AG09309 (cell line): ENCODE measurements around the gene PRR15L.
"Not testable (repeated sequence)": the region's sequence is repeated elsewhere in the genome, so short reads cannot be mapped to it uniquely, and the experiment has no call there.

Experiments used
- DNase-seq: peaks from one replicate; pipeline ENCODE4 v3.0.0-alpha.2; 2010; ENCODE audit warnings: low read depth
- H3K4me3 ChIP-seq: 2 replicates; pipeline ENCODE4 v1.5.1; 2011; ENCODE audit warnings: mild to moderate bottlenecking, low read depth, low read length, moderate library complexity; ENCODE audit not compliant: control insufficient read depth
- CTCF ChIP-seq: IDR thresholded peaks from 2 replicates; pipeline ENCODE4 v1.5.1; 2011; ENCODE audit warnings: mild to moderate bottlenecking, low read depth, low read length, inconsistent platforms; ENCODE audit not compliant: insufficient read depth, control insufficient read depth; ENCODE audit errors: missing control alignments

The PRR15L gene

DNA sequence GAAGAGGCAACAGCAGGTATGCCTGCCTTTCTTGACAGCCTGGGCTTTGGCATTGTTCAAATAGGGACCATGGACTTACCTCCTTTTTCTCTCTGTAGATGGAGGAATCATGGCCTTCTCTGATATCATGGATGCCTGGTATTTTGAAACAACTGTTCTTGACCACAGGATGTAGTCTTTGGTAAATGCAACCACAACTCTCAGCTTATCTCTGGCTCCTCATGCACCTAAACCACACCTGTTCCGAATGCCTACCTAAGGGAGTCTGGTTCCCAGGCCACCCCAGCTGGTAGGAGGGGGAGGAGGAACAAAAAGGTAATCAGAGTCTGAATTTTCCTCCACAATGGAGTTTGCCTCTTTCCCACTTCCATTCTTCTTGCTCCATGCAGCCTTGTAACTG is 32.0 kb upstream of the PRR15L start:
- H3K4me3 ChIP-seq, result no peak overlapping the region
- no peak for TF ChIP-seq CTCF
- no peak for DNase-seq

DNA sequence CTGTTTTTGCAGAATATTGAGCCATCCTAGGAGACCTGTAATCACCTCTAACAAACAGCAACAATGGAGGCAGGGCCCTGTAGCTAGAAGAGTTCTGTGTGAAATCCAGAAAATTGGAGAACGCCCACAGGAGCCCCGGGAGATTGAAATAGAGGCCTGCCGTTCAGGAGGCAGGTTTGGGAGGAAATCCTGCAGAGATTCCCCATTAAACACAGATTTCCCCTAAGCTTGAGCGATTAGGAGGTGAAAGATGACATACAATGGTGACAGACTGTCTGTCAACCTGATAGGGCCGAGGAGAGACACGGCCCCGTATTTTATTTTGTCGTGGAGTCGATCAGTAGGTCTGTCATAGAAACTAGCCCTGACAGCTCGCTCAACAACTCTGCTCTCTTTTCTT is 31.5 kb upstream of the PRR15L start:
- no peak overlapping the region for H3K4me3 ChIP-seq
- DNase-seq, result no peak
- no peak for TF ChIP-seq CTCF

GRCh38 chr17:47988445-47988844 is 30.8 kb upstream of the PRR15L start:
- DNase-seq, H3K4me3 ChIP-seq: not testable (repeated sequence)

GRCh38 chr17:47987240-47987835 is 29.7 kb upstream of the PRR15L start:
- no peak for DNase-seq
- no peak overlapping the region for H3K4me3 ChIP-seq
- TF ChIP-seq CTCF, result no peak

DNA sequence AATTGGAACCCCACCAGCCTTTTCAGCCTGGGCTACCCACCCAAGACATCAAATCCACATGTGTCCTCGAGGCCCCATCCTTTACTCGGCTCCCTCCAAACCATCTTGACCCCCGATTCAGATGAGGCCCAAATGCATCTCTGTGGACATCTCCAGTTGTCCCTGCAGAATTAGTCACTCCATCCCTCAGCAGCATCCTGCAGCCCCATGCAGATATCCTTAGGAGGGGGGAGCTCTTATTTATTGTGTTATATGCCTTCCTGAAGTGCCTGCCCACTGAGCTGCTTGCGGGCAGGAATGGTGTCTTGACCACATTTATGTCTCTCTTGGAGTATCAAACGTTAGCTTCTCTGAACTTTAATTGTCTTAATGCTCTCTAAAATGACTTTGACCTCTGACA is 28.8 kb upstream of the PRR15L start:
- no peak for DNase-seq
- H3K4me3 ChIP-seq, result no peak overlapping the region
- no peak for TF ChIP-seq CTCF

- no peak overlapping the region for H3K4me3 ChIP-seq
- no peak for DNase-seq
- TF ChIP-seq CTCF, result no peak
Observed at GRCh38 chr17:47983492-47984223, 26.0 kb upstream of the PRR15L start.

- no peak for DNase-seq
- TF ChIP-seq CTCF, result no peak
- H3K4me3 ChIP-seq, result no peak overlapping the region
Observed at GRCh38 chr17:47982645-47983390, 25.1 kb upstream of the PRR15L start.
